Epidermal melanocyte (primary cell): ENCODE measurements around the gene SMTN.
"Not testable (repeated sequence)": the region's sequence is repeated elsewhere in the genome, so short reads cannot be mapped to it uniquely, and the experiment has no call there.

ENCODE experiments used
- DNase-seq: peaks from one replicate; pipeline ENCODE4 v3.0.0; 2011; ENCODE audit warnings: low spot score; ENCODE audit not compliant: insufficient read length

Gene SMTN

GRCh38 chr22:31090217-31091085, 9.3 kb downstream of the SMTN start:
- DNase-seq, result no peak

GRCh38 chr22:31091106-31091975, 10.2 kb downstream of the SMTN start:
- DNase-seq, result no peak

GRCh38 chr22:31092161-31092560, 11.0 kb downstream of the SMTN start:
- DNase-seq, result no peak

GRCh38 chr22:31093086-31093850, 12.2 kb downstream of the SMTN start:
- no peak for DNase-seq

- DNase-seq, result no peak
These were observed 13.0 kb downstream of the SMTN start for GRCh38 chr22:31094021-31094551.

- no peak for DNase-seq
These were observed 13.6 kb downstream of the SMTN start for GRCh38 chr22:31094741-31095140.

GRCh38 chr22:31095637-31096249, 14.6 kb downstream of the SMTN start:
- no peak for DNase-seq

GRCh38 chr22:31096657-31097279, 15.7 kb downstream of the SMTN start:
- DNase-seq, result no peak

- DNase-seq, result not testable (repeated sequence)
These were observed 16.4 kb downstream of the SMTN start for GRCh38 chr22:31097539-31097938.

GRCh38 chr22:31097941-31098631, 17.0 kb downstream of the SMTN start:
- peak; percentile 13 for DNase-seq

- DNase-seq, result peak; percentile 11
These were observed 17.6 kb downstream of the SMTN start for GRCh38 chr22:31098632-31099110.

- DNase-seq, result peak; percentile 14
These were observed 18.3 kb downstream of the SMTN start for GRCh38 chr22:31099386-31099785.

GRCh38 chr22:31099841-31100761, 19.0 kb downstream of the SMTN start:
- DNase-seq, result peak; percentile 4

- DNase-seq, result no peak
These were observed 19.8 kb downstream of the SMTN start for GRCh38 chr22:31100762-31101525.

- peak; percentile 72 for DNase-seq
These were observed 21.4 kb downstream of the SMTN start for GRCh38 chr22:31102441-31103081.

GRCh38 chr22:31103111-31103510, 22.0 kb downstream of the SMTN start:
- no peak for DNase-seq
